ENCODE results near the gene LAMTOR3.

Gene LAMTOR3, protein sequence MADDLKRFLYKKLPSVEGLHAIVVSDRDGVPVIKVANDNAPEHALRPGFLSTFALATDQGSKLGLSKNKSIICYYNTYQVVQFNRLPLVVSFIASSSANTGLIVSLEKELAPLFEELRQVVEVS

DNA sequence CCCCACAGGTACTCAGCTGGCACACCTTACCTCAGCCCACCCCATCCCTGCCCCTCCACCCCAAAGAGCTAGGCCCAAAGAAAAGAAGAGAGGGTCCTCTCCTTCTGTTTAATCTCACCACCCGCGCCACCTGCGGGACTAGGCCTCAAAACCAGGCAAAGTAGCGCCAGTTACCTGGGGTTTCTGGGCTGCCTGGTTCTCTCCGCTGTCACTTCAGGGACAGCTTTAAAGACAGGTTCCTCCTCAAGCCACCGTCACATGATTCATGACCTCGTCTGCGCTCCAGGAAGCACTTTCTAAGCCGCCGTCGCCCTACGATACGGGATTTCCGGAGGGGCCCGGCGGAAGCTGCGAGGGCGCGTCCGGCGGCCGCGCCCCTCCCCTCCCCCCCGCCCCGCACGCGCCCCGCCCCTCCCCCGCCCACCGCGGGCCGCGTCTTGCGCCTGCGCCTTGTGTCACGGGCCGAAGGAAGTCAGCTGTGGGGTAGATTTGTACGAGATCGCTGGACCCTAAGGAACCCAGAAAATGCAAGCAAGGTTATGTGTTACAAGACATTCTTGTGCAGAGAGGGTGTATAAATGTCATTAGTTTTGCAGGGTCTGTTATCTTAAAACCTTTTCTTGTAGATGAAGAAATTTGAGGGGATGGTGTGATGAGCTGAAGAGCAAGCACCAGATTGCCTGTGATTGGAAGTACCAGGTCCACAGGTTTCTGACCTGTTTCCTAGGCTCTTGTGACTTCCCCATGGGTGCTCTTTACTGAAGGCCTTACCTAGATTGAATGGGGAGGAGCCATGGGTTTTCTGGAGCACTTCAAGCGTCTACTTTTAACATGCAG, at the start of gene LAMTOR3:
Gene LAMTOR3, minus strand, starts transcription at position 267 of the 837 bp plus-strand sequence. CDS start 464 bp downstream, outside the sequence.
- peak; percentile 88 for DNase-seq (ENCODE audit: low read depth)

DNA sequence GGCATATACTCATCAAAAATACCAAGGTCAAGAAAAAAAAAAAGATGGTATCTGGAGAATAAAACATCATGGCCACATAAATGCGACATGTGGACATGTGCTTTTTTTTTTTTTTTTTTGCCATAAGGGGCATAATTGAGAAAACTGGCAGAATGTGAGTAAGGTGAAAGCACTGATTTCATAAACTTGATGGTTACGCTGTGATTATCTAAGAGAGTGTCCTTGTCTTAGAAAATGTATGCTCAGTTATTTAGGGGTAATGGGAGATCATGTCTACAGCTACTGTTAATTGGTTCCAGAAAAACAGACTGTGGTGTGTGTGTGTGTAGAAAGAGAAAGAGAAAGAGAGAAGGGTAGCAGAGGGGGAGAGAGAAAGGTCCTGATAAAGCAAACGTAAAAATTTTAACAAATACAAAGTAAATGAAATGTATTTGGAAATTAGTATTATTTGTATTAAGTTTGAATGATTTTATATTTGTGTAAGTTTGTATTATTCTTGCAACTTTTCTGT, 44.1 kb upstream of the LAMTOR3 start:
- no peak for DNase-seq (ENCODE audit: low read depth)

DNA sequence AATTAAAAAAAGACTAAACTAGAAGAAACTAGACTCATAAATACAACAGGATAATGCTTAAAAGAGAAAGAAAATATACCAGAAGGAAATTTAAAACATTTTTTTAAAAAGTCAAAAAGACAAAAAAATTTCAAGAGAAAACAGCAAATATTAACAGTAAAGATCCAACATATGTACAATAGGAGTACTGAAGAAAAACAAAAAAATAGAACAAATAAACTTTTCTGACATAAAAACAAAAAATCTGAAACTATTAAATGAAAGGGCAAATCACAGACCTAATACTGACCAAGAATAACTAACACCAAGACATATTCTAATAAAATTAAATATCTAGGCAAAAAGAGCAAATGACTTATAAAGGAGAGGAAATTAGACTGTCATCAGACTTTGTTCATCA, 40.7 kb upstream of the LAMTOR3 start:
- no peak for DNase-seq (ENCODE audit: low read depth)

DNA sequence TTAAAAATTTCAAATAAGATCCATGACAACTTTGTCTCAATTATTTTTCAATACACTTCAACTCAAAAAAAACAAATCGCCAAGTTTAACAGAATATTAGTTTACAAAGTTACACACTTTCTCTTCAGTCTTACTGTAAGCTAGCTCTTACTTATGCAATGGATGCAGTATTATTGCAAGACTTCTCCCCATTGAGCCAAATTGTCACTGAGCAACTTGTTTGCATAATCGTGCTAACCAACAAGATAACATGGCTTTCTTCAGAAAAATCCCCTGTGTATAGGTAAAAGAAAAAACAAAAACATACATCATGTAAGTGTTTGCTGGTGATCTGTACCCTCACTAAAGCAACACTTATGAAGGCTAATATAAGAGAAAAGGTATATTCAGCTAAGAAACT, 33.3 kb upstream of the LAMTOR3 start:
- DNase-seq (ENCODE audit: low read depth), result peak; percentile 57

DNA sequence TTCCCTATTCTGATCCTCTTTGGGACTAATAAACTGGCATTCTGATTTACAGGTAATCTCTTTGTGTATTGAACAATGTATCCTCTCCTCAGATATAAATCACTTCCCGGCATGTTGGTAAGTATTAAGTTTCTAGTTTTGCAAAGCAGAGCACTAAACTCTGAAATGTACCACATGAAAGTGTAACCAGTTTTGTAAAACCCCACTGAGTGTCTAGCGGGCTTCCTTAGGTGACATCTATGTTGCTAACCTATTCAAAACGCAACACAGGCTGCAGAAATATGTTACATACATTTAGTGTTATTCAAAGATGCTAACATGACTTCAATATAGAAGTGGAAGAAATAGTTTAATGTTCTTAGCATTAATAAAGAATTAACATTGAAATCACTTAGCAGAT, 26.9 kb upstream of the LAMTOR3 start:
- DNase-seq (ENCODE audit: low read depth), result no peak

DNA sequence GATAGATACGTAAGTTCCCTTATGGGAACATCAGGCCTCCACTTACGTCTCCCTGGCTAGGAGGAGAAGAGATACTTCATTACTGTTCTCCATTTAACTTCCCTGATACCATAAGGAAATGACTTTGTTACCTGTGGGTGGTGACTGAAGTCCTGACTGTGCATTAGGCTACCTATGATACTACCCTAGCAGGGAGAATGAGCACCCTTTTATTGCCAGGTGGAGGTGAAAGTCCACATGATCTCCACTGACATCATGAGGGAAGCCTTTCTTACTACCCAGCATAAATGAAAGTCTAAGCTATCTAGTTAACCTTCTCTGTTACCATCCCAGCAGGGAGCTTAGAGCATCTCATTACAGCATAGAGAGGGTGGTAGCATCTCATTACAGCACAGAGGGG, 24.4 kb upstream of the LAMTOR3 start:
- DNase-seq (ENCODE audit: low read depth), result no peak

DNA sequence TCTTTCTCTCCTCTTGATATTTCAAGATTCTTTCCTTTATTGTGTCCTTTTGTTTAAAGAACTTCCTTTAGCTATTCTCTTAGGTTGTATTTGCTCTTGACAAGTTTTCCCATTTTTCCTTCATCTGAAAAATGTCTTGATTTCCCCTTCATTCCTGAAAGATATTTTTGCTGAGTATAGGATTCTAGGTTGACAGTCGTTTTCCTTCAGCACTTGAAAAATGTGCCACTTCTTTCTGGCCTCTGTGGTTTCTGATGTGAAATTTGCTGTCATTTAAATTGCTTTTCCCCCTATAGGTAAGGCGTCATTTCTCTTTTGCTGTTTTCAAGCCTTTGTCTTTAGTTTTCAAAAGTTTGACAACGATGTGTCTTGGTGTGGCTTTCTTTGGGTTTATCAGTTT, 23.3 kb upstream of the LAMTOR3 start:
- DNase-seq (ENCODE audit: low read depth), result no peak

DNA sequence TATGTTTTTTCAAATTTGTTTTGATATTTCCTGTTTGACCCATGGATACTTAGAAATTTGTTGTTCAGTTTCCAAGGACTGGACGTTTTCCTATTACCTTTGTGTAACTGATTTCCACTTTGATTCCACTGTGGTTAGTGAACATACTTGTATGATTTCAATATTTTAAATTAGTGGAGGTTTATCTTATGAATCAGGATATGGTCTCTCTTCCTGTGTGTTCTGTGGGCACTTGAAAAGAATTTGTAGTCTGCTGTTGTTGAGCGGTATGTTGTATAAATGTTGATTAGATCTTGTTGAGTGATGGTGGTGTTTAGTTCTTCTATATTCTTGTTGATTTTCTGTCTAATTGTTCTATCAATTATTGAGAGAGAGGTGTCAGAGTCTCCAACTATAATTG, 21.2 kb upstream of the LAMTOR3 start:
- peak; percentile 11 for DNase-seq (ENCODE audit: low read depth)

DNA sequence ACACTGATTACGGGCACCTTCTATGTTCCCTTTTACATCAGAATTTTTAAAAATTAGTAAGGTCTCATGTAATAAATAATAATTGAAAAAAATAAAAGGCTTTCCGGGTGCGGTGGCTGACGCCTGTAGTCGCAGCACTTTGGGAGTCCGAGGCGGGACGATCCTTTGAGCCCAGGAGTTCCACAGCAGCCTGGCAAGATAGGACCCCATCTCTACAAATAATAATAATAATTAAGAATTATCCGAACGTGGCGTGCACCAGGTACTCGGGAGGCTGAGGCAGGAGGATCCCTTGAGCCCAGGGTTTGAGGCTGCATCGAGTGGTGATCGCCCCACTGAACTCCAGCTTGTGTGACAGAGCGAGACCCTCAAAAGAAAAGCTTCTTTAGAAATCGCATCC, 771 bp upstream of the LAMTOR3 start:
- no peak for DNase-seq (ENCODE audit: low read depth)

DNA sequence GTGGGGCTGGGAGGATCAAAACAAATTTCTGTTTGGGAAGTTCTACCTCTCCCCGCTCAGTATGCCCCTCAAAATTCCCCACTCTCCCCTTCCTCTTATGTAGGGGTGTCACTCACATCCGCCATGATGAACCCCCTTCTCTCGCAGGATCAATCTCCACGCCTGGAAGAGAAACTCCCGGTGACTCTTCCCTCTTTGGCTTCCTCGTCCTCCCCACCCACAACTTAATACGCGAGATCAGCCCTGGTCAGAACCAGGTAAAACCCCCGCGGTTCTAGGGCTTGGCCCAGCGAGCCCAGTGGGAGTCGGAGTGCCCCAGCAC, 427 bp downstream of the LAMTOR3 start:
- peak; percentile 9 for DNase-seq (ENCODE audit: low read depth)

DNA sequence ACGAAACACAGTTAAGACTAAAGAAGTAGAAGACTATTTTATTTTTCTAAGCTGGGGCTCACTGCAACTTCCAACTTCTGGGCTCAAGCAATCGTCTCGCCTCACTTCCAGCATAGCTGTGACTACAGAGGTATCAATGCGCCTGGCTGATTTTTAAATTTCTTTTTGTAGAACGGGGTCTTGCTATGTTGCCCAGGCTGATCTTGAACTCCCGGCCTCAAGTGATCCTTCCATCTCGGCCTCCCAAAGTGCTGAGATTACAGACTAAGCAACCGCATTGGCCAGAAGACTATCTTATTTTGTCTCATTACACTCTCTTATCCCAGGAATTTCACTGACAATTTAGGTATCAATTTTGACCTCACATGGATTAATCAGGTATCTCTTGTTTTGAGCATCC, 1.2 kb downstream of the LAMTOR3 start:
- DNase-seq (ENCODE audit: low read depth), result no peak

DNA sequence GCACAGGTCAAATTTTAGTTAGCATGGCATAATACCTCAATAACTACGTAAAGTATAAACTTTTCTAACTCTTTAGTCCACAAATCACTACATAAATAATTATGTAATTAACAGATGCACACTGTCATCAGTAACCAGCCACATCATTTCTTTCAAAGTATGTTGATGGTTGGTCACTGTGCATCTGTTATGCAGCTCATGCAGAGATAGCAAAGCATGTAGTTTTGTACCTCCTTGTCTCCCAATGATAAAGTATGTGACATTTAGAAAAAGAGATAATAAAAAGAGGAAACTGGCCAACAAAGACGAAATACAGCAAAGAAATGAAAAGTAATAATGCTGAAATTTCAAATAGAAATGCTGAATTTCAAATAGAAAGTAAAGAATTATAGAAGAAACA, 2.9 kb downstream of the LAMTOR3 start:
- no peak for DNase-seq (ENCODE audit: low read depth)

DNA sequence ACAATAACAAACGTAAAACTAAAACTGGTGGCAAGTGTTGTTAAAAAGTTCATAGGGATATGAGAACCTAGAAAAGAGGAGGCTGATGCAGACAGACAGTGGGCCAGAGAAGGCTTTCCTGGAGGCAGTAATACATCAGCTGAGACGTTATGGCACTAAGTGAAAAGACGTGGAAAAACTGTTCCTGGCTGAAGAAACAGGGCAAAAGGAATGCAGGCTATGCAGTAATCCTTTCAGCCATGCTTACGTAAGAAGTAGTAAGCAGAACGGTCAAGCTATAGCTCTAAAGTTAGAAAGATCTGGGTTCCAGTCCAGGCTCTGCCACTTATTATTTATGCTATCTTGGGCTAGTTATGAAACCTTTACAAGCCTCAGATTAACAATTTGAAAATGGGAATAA, 6.4 kb downstream of the LAMTOR3 start:
- peak; percentile 82 for DNase-seq (ENCODE audit: low read depth)

DNA sequence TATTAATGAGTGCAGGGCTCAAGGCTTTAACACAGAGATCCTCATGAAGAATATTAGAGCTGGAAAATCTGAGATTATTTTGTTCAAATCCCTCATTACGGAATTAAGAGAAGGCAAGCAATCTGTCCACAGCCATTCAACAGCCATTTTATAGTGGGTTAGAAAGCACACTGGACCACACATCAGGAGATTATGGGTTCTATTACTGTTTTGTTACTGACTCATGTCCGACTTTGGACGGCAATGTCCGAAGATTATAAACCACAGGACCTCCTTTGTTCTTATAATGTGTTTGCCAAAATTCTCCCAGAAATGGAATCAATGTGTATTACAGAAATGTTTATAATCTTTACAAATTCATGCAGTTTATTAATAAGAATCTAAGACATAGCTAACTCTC, 8.1 kb downstream of the LAMTOR3 start:
- DNase-seq (ENCODE audit: low read depth), result peak; percentile 37

DNA sequence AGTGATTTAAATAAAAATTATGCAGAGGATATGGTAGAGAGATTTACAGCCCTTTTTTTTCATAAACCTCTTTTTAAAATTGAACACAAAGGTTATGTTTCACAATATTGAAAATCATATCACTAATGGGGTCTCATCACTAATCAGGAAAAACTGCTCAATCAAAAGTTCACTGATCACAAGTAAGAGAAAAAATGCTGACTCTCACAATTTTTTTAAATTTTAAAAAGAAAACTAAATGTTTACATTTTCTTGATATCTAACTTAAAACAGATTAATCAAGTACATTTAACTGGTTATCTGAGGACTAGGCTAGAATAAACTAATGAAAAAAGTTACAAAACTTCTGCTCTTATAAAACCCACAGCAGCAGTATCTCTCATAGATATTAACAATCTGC, 8.5 kb downstream of the LAMTOR3 start:
- no peak for DNase-seq (ENCODE audit: low read depth)

DNA sequence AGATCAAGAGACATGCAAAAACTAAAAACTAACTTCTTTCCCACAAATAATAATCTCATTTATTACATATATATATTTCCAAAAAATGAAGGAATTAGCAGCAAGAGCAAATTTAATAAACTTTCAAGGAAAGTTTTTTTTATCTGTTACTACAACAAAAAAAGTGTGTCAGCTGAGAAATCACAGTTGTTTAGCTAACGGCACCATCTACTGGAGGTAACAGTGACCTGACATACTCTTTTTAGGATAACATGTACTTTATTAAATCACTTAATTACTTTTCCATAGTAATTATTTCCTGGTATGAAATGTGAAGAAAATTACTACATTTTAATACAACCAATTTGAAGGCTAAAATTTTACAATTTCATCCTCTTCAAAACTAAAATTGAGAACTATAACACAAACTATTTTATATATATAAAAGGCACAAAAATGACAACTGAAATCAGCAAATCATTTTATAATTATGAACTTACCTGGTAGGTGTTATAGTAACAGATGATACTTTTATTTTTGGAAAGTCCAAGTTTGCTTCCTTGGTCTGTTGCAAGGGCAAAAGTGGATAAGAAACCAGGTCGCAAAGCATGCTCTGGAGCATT, 9.1 kb downstream of the LAMTOR3 start:
- peak; percentile 56 for DNase-seq (ENCODE audit: low read depth)

DNA sequence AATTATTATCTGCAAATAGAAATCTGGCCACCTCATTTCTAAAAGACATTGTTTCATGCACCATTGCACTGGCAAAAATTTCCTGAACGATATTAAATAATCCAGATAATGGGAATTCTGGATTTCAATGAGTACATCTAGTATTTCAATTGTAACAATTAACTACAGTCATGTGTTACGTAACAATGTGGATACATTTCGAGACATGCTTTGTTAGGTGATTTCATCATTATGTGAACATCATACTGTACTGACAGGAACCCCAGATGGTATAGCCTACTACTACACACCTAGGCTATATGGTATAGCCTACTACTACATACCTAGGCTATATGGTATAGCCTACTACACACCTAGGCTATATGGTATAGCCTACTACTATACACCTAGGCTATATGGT, 14.8 kb downstream of the LAMTOR3 start:
- peak; percentile 24 for DNase-seq (ENCODE audit: low read depth)

DNA sequence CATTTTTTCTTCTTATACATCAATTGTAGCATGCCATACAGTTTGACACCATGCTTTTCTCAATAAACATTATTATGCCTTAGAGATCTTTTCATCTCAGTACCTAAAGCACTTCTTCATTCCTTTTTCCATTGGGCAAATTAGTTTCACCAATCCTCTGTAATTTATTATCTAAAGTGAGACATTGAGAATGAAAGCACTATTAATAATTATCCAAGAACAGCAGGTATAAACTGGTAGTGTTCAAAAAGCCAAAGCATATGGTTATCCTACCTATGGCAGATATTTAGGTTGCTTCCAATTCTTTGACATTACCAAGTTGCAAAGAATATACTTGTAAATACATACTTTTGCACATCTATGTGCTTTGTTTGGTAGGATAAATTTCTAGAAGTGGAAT, 15.6 kb downstream of the LAMTOR3 start:
- DNase-seq (ENCODE audit: low read depth), result no peak

DNA sequence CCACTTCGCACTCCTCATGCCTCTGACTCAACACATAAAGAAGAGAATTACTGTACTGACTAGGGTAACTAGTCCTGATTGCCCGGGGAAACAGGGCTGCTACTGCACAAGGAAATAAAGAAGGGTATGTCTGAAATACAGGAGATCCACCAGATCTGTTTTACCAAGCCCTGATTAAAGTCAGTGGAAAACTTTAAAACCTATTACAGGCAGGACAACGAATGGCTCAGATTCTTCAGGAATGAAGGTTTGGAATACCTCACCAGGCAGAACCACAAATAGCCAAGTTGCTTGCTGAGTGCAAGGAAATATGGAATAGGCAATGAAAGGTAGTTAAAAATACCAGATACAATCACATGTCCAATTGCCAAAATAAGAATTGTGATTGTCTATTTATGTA, 17.3 kb downstream of the LAMTOR3 start:
- no peak for DNase-seq (ENCODE audit: low read depth)

DNA sequence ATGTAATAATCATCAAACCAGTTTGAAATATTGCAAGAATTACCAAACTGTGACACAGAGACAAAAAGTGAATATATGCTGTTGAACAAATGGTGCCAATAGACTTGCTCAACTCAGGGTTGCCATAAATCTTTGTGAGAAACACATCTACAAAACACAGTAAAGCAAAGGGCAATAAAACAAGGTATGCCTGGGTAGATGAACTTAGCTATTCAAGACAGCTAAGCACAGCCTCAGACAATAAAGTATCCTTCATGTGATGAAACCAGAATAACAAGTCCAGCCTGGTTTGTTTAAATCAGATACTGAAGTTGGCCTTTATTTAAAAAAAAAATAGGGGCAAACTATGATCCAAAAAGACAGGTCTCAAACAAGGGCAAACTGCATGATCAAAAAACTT, 19.2 kb downstream of the LAMTOR3 start:
- no peak for DNase-seq (ENCODE audit: low read depth)

DNA sequence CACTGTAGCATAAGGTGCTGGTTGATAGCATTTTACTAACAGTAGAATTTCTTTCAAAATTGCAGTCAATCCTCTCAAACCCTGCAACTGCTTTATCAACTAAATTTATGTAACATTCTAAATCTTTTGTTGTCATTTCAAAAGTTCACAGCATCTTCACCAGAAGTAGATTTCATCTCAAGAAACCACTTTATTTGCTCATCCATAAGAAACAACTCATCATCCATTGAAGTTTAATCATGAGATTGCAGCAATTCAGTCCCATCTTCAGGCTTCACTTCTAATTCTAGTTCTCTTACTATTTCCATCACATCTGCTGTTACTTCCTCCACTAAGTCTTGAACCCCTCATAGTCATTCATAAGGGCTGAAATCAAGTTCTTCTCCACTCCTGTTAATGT, 21.7 kb downstream of the LAMTOR3 start:
- DNase-seq (ENCODE audit: low read depth), result no peak

DNA sequence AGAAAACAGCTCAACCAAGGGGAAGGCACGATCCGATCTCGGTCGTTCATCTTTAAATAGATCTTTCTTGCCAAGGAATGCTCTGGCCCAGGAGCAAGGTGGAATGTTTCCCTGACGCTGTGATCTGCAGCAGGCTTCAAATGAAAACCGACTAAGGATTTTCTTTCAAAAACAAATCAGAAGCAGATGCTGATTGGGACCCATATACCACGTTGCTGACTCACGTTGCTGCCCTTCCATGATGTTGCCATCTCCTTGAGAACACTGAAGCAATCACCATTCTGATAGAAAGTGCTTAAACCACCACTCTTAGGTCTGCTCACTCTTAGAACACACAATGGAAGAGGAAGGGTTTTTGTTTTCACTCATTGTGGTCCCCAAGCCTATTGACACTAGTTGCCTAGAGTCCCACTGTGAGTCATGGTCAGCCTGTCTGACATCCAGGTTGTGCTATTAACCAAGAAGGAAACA, 26.1 kb downstream of the LAMTOR3 start:
- DNase-seq (ENCODE audit: low read depth), result peak; percentile 70

DNA sequence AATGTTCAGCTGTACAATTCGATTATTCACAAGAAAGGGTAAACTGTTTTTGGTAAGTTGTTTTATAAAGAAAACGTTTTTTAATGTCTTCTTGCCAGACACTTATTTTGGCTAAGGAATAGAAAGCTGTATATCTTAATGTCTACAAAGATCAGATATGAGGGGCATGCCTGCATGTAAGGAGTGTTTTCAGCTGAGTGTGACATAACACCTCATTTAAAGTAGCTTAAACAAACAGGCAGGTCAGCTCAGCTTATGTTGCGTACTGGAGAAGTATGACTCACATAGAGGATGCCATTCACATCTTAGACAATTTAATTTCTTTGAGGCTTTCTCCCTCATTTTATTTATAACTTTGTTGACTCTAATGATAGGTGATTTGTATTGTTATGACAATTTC, 30.4 kb downstream of the LAMTOR3 start:
- peak; percentile 34 for DNase-seq (ENCODE audit: low read depth)

Data from amniotic epithelial cell (primary cell).